ENCODE data around the gene SLC48A1.

Gene SLC48A1

DNA sequence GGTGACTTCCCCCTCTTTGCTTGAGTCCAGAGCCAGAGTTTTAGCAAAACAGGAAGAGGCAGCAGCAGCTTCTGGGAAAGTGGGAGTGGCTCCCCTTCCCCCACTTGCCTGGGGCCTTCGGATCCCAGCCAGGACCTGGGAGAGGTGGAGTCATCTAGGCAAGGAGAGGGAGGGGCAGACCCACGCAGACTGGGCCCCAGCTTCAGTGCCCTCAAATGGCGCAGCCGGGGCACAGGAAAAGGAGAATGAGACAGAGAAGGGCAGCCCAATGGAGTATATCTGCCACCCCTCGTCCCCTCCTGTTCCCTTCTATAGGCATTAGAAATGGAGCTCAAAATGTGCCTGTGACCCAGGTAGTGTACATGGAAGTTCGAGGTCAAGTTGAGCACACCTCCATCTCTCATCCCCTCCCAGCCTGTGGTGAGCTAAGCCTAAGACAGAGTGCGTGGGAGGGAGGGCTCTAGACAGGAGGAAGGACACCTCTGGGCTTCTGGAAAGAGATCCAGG, 56.0 kb downstream of the SLC48A1 start:
- H3K4me3 ChIP-seq (replicated peaks; ENCODE audit: low read depth, low read length): no peak overlapping the region
- no peaks in the 10 kb centered on the region for H3K27me3 ChIP-seq (replicated peaks; ENCODE audit: control insufficient read depth, insufficient read depth, low read length)
- no peak for DNase-seq (ENCODE audit: extremely low read depth, insufficient read length)

DNA sequence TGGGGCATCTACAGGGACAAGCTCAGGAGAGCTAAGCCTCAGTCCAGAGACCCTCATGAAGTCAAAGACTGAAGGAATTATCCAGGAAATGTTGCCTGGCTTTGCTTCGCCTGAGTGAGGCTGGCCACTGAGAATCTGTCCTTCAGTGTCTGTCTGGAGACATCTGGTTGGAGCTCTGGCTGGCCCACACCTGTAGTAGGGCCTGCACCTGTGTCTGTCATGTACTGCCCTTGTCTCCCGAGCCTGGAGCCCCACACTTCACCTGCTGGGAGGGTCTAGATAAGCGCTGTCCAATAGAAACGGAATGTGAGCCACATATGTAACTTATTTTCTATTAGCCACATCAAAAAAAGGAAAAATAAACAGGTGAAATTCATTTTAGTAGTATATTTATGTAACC, 56.5 kb downstream of the SLC48A1 start:
- Histone ChIP-seq H3K27me3 (replicated peaks; ENCODE audit: control insufficient read depth, insufficient read depth, low read length) (no peaks in the 10 kb centered on the region), H3K4me3 (replicated peaks; ENCODE audit: low read depth, low read length) (no peak overlapping the region), H3K36me3 (ENCODE audit: control insufficient read depth, insufficient read depth, low read length) (no peaks in the 10 kb centered on the region)
- TF ChIP-seq, protein P1, sequence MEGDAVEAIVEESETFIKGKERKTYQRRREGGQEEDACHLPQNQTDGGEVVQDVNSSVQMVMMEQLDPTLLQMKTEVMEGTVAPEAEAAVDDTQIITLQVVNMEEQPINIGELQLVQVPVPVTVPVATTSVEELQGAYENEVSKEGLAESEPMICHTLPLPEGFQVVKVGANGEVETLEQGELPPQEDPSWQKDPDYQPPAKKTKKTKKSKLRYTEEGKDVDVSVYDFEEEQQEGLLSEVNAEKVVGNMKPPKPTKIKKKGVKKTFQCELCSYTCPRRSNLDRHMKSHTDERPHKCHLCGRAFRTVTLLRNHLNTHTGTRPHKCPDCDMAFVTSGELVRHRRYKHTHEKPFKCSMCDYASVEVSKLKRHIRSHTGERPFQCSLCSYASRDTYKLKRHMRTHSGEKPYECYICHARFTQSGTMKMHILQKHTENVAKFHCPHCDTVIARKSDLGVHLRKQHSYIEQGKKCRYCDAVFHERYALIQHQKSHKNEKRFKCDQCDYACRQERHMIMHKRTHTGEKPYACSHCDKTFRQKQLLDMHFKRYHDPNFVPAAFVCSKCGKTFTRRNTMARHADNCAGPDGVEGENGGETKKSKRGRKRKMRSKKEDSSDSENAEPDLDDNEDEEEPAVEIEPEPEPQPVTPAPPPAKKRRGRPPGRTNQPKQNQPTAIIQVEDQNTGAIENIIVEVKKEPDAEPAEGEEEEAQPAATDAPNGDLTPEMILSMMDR (IDR thresholded peaks at IDR 0.05; ENCODE audit: insufficient read depth, low read length, poor library complexity, severe bottlenecking): no peak
- no peak for DNase-seq (ENCODE audit: extremely low read depth, insufficient read length)

More for the DNA sequence above, 56.0 kb downstream of the SLC48A1 start:
- no peaks in the 10 kb centered on the region for H3K36me3 ChIP-seq (ENCODE audit: control insufficient read depth, insufficient read depth, low read length)
- TF ChIP-seq, protein P1 (IDR thresholded peaks at IDR 0.05; ENCODE audit: insufficient read depth, low read length, poor library complexity, severe bottlenecking): no peak
